Measurements from ENCODE around the gene AP4M1. TPM values are rescaled to one million over a fixed set of nuclear protein-coding genes. Genes with fewer than 3 reads are reported as not detected.
A peak's percentile ranks its signal among the peaks of the same experiment; 100 is the strongest.
"Not testable (repeated sequence)": the region's sequence is repeated elsewhere in the genome, so short reads cannot be mapped to it uniquely, and the experiment has no call there.

Gene AP4M1
- total RNA-seq, 4 donors from 2014 or later = 16.5 to 86.0 (median 54.9) TPM

DNA sequence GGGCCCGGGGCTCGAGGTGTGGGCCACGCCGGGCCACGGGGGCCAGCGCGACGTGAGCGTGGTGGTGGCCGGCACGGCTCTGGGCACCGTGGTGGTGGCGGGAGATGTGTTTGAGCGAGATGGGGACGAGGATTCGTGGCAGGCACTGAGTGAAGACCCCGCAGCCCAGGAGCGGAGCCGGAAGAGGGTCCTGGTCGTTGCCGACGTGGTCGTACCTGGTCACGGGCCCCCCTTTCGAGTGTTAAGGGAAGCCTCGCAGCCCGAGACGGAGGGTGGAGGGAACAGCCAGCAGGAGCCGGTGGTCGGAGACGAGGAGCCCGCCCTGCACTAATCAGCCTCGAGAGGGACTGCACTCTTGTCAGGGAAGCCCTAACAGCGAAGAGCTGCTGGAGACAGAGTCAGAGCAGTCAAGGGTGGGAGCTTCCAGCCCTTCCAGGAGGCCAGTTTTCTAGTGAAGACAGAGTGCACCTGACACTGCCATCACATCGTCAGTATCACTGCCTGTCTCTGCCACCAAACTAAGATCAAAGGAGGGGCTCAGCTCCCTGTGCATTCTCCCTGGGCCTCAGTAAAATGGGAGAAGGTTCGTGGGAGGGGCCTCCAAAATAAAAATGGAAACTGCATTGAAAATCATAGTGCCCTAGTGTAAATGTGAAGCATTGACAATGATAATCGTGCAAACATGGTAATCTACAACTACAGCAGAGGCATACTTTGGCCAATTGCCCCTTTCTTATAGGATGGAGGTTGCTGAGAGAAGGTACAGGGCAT lies 26.6 kb downstream of the AP4M1 start:
- intact Hi-C loops (cut with DNase I; ENCODE audit: low total_unique reads) = loop anchor here (2.0 to 5.0 kb wide), 2 partner anchors 41 to 145 kb away; partner anchors contain the start of gene COPS6
- DNase-seq = peak; percentile 47

DNA sequence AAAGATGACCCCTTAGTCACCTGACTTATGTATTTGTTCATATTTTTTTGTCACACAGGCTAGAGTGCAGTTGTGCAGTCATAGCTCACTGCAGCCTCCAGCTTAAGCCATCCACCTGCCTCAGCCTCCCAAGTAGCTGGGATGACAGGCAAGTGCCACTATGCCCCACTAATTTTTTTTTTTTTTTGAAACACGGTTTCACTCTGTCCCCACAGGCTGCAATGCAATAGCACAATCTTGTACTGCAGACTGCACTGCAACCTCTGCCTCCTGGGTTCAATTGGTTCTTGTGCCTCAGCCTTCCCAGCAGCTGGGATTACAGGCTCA lies 27.2 kb downstream of the AP4M1 start:
- H3K27me3 ChIP-seq = no peaks in the 10 kb centered on the region
- 45% methylated on average over 1 of the region's 1 CpG; no CpG with 5 or more reads in 1 of the 2 donors for WGBS, 2 donors (ENCODE audit: low coverage in 1 of 2)
- intact Hi-C loops (cut with DNase I; ENCODE audit: low total_unique reads) = loop anchor here (2.0 to 5.0 kb wide), 2 partner anchors 41 to 146 kb away; partner anchors contain the start of gene COPS6
- H3K4me3 ChIP-seq = no peak overlapping the region
- H3K36me3 ChIP-seq = no peaks in the 10 kb centered on the region
- no peak for DNase-seq
- H3K27ac ChIP-seq = peak overlapping the region in 3 of 4 donors; percentile 95 to 96 (median 95)
- H3K4me1 ChIP-seq = peaks cover 6 to 61% (median 44%) of the 10 kb centered on the region in 4 donors
- in situ Hi-C loops (cut with MboI; ENCODE audit: low pct_ligation_motif_present in 1 of 4, low pct_unique_long_range_greater_than_20kb in 1 of 4, low sequenced_read_pairs in 3 of 4) = no loop called here
- TF ChIP-seq POLR2A (IDR thresholded peaks at IDR 0.05) = no peak
- no peak for TF ChIP-seq POLR2AphosphoS5 (IDR thresholded peaks at IDR 0.05)
- TF ChIP-seq, protein P1, sequence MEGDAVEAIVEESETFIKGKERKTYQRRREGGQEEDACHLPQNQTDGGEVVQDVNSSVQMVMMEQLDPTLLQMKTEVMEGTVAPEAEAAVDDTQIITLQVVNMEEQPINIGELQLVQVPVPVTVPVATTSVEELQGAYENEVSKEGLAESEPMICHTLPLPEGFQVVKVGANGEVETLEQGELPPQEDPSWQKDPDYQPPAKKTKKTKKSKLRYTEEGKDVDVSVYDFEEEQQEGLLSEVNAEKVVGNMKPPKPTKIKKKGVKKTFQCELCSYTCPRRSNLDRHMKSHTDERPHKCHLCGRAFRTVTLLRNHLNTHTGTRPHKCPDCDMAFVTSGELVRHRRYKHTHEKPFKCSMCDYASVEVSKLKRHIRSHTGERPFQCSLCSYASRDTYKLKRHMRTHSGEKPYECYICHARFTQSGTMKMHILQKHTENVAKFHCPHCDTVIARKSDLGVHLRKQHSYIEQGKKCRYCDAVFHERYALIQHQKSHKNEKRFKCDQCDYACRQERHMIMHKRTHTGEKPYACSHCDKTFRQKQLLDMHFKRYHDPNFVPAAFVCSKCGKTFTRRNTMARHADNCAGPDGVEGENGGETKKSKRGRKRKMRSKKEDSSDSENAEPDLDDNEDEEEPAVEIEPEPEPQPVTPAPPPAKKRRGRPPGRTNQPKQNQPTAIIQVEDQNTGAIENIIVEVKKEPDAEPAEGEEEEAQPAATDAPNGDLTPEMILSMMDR (IDR thresholded peaks at IDR 0.05) = no peak
- TF ChIP-seq EP300 (IDR thresholded peaks at IDR 0.05; ENCODE audit: low read depth) = no peak
- no peaks in the 10 kb centered on the region for H3K9me3 ChIP-seq

More for the DNA sequence above, 26.6 kb downstream of the AP4M1 start:
- 4 to 5% methylated on average over 9 to 35 of the region's 37 CpGs for WGBS, 2 donors (ENCODE audit: low coverage in 1 of 2)
- H3K4me1 ChIP-seq = peaks cover 6 to 61% (median 44%) of the 10 kb centered on the region in 4 donors
- H3K27ac ChIP-seq = peak overlapping the region; percentile 95 to 97 (median 96)
- in situ Hi-C loops (cut with MboI; ENCODE audit: low pct_ligation_motif_present in 1 of 4, low pct_unique_long_range_greater_than_20kb in 1 of 4, low sequenced_read_pairs in 3 of 4) = no loop called here
- no peaks in the 10 kb centered on the region for H3K36me3 ChIP-seq
- peak overlapping the region; percentile 60 to 90 (median 68) for H3K4me3 ChIP-seq
- no peaks in the 10 kb centered on the region for H3K27me3 ChIP-seq
- no peaks in the 10 kb centered on the region for H3K9me3 ChIP-seq
- TF ChIP-seq POLR2A (IDR thresholded peaks at IDR 0.05) = no peak
- TF ChIP-seq POLR2AphosphoS5 (IDR thresholded peaks at IDR 0.05) = no peak
- TF ChIP-seq, protein P1 (IDR thresholded peaks at IDR 0.05) = no peak
- TF ChIP-seq EP300 (IDR thresholded peaks at IDR 0.05; ENCODE audit: low read depth) = no peak

DNA sequence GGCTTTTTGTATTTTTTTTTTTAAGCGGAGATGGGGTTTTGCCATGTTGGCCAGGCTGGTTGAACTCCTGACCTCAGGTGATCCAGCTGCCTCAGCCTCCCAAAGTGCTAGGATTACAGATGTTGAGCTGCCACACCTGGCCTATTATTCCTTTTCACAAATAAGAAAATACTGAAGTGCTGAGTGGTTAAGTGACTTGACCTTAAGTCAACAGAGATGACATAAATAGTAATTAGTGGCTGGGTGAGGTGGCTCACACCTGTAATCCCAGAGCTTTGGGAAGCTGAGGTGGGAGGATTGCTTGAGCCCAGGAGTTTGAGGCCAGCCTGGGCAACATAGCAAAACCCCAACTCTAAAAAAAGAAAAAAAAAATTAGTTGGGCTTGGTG lies 28.8 kb downstream of the AP4M1 start:
- peak overlapping the region; percentile 42 to 75 (median 56) for H3K27ac ChIP-seq
- H3K36me3 ChIP-seq, H3K4me3 ChIP-seq, H3K27me3 ChIP-seq, DNase-seq, H3K9me3 ChIP-seq: not testable (repeated sequence)
- intact Hi-C loops (cut with DNase I; ENCODE audit: low total_unique reads) = loop anchor here (5.0 kb wide), 1 partner anchor 92 kb away; no protein-coding TSS in a partner anchor
- in situ Hi-C loops (cut with MboI; ENCODE audit: low pct_ligation_motif_present in 1 of 4, low pct_unique_long_range_greater_than_20kb in 1 of 4, low sequenced_read_pairs in 3 of 4) = loop anchor here in 1 of 4 donors (5.0 kb wide), 1 partner anchor 87 kb away; the partner anchor contains the start of gene PVRIG
- WGBS, 2 donors (ENCODE audit: low coverage in 1 of 2) = 94% methylated on average over 1 of the region's 1 CpG; no CpG with 5 or more reads in 1 of the 2 donors
- peaks cover 6 to 49% (median 32%) of the 10 kb centered on the region in 4 donors for H3K4me1 ChIP-seq

DNA sequence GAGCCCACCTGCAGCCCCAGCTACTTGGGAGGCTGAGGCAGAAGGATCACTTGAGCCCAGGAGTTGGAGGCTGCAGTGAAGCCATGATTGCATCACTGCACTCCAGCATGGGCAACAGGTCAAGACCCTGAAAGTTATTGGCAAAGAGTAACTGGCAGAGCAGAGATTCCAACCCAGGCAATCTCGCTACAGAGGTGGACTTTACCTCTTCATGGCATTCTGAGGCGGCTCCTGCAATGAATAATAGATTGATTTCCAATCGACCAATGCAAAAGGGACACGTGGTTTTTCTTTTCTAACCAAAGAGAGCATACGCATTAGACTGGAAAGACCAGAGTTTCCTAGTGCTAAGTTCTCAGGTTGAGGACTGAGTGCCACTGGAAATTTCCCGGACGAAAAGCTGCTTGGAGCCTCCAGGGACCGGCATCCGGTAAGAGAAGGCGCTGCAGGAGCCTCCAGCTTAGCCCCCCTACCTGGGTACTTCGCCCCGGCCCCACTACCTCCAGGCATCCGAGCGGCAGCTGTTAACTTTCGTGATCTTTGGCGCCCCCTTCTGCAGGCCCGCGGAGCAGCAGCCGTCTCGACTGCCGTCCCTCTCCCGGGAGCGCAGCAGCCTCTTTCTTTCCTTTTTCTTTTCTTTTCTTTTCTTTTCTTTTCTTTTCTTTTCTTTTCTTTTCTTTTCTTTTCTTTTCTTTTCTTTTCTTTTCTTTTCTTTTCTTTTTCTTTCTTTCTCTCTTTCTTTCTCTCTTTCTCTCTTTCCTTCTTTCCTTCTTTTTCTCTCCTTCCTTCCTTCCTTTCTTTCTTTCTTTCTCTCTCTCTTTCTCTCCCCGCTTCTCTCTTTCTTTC lies 29.4 kb downstream of the AP4M1 start:
- Histone ChIP-seq H3K36me3 (no peaks in the 10 kb centered on the region), H3K9me3 (no peaks in the 10 kb centered on the region), H3K4me1 (peaks cover 6 to 43% (median 25%) of the 10 kb centered on the region in 4 donors), H3K27ac (peak overlapping the region; percentile 42 to 75 (median 56)), H3K27me3 (no peaks in the 10 kb centered on the region), H3K4me3 (peak overlapping the region in 2 of 4 donors; percentile 17 to 41)
- 1 to 9% methylated on average over 17 to 24 of the region's 24 CpGs for WGBS, 2 donors (ENCODE audit: low coverage in 1 of 2)
- in situ Hi-C loops (cut with MboI; ENCODE audit: low pct_ligation_motif_present in 1 of 4, low pct_unique_long_range_greater_than_20kb in 1 of 4, low sequenced_read_pairs in 3 of 4) = loop anchor here in 1 of 4 donors (5.0 kb wide), 1 partner anchor 86 kb away; the partner anchor contains the start of gene PVRIG
- TF ChIP-seq POLR2A (IDR thresholded peaks at IDR 0.05) = no peak
- TF ChIP-seq, protein P1 (IDR thresholded peaks at IDR 0.05) = peak; percentile 87 to 96 (median 87)
- intact Hi-C loops (cut with DNase I; ENCODE audit: low total_unique reads) = loop anchor here (5.0 kb wide), 1 partner anchor 91 kb away; no protein-coding TSS in a partner anchor
- DNase-seq = peak; percentile 90
